Activated CD4-positive, alpha-beta T cell treated with anti-CD3 and anti-CD28 coated beads for 24 hours (primary cell): ENCODE data around the gene PSORS1C2.
"Not testable (repeated sequence)": the region's sequence is repeated elsewhere in the genome, so short reads cannot be mapped to it uniquely, and the experiment has no call there.

ENCODE experiments used
- DNase-seq, 2 donors: peaks; one replicate each; pipeline ENCODE4 v3.0.0-alpha.2; 2020; ENCODE audit warnings: low read depth in 2 of 2

PSORS1C2 gene

GRCh38 chr6:31165986-31166385 is 27.1 kb upstream of the PSORS1C2 start:
- DNase-seq = no peak

DNA sequence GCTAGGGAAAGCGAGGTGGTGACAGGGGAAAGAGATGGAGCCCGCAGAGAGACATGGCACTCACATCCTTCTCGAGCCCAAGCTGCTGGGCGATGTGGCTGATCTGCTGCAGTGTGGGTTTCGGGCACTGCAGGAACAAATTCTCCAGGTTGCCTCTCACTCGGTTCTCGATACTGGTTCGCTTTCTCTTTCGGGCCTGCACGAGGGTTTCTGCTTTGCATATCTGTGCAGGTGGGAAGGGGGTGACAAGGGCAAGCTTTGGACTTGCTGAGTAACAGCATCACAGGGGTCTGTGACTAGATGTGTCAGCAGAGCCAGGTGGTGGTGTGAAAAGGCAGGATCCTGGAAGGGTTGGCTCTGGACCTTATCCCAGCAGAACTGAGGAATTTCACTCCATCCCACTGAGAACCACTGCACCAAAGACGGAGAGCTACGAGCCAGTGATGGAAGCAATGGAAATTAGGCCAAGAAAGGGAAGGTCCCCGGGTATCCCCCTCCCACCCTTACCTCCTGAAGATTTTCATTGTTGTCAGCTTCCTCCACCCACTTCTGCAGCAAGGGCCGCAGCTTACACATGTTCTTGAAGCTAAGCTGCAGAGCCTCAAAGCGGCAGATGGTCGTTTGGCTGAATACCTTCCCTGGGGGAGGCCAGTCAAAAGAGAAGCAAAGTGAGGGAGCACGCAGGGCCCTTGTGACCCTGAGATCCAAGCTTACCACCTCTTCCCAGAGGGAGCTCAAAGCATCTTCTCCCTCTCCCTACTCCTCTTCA is 26.4 kb upstream of the PSORS1C2 start:
- DNase-seq = not testable (repeated sequence)

GRCh38 chr6:31164475-31165063 is 25.7 kb upstream of the PSORS1C2 start:
- DNase-seq = not testable (repeated sequence)

GRCh38 chr6:31163922-31164321 is 25.1 kb upstream of the PSORS1C2 start:
- no peak for DNase-seq

DNA sequence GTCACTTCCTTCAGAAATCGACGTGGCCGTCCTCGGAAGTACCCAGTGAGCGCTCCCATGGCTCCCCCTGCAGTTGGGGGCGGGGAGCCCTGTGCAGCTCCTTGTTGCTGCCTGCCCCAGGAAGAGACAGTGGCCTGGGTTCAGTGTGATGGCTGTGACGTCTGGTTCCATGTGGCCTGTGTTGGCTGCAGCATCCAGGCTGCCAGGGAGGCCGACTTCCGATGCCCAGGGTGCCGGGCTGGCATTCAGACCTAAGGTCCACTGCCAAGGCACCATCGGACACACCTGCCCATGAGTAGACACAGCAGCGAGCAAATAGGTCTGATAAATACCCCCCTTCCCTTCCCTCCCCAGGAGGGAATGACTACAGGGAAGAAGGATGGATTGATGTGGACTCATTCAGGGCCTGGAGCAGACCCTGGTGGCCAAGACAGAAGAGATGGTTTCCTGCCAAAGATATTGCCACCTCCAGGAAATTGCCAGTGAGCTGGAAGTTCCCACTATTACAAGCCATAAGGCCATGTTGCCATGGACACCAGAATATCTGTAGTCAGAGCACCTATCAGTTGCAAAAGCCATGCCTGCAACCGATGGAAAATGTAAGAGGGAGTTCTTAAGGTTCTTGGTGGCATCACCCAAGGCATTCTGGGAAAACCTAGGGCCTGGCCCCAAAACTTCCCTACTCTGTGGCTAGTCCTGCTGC is 23.7 kb upstream of the PSORS1C2 start:
- no peak for DNase-seq

- no peak for DNase-seq
Measured at GRCh38 chr6:31161216-31162126, 22.6 kb upstream of the PSORS1C2 start.

- DNase-seq = peak; percentile 2 to 6
Measured at GRCh38 chr6:31158863-31159855, 20.3 kb upstream of the PSORS1C2 start.

GRCh38 chr6:31158140-31158862 is 19.4 kb upstream of the PSORS1C2 start, which contains the start of gene TCF19:
TCF19 (plus strand) TSS chr6:31158589; CDS start chr6:31159470, 881 bp downstream.
- DNase-seq = peak; percentile 98 to 99

DNA sequence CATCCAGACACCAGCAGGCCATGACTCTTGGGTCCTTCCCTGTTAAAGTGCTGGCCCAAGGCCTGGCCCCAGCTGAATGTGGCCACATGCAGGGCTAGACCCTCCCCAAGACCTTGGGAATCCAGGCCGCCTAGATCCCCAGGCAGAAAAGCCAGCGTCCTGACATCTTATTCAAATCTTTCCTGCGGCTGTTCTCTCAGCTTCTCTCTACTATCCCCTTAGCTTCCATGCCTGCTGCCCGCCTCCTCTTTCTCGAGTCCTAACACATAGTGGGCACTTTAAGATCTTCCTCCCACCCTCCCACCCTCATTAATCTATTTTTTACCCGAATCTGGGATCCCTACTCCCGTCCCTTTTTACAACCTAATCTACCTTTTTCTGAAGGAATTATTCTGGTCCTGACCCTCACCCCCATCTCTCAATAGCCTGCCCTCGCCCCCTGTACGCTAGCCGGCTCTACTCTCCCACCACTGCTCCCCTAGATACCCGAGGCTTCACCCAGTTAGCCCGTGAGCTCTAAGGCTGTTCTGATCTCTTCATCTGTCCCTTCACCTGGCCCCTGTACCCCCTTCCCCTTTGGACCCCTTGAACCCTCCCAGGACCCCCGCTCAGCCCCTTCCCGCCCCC is 18.8 kb upstream of the PSORS1C2 start, which contains the start of gene CCHCR1:
Gene CCHCR1 (minus strand): TSS at position 290 of the 627 bp plus-strand sequence. CDS start 202 bp downstream, at position 88.
- no peak for DNase-seq

DNA sequence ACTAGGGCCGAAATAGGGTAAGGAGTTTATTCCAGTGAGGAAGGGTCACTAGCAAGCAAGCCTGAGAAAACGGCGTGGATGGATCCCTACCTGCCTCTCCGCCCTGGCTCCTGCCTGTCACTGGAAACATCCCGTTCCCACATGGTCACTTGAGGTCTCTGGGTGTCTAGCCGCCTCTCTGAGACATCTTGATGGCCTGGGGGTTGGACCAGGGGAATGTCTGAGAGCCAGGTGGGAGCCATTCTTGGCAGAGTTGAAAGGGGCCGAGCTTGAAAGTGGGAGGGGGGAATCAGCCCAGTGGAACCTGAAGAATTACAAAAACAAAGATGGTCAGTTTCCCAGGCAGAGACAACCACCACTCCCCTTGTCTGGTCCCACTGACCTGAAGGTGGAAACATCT is 17.8 kb upstream of the PSORS1C2 start:
- no peak for DNase-seq

DNA sequence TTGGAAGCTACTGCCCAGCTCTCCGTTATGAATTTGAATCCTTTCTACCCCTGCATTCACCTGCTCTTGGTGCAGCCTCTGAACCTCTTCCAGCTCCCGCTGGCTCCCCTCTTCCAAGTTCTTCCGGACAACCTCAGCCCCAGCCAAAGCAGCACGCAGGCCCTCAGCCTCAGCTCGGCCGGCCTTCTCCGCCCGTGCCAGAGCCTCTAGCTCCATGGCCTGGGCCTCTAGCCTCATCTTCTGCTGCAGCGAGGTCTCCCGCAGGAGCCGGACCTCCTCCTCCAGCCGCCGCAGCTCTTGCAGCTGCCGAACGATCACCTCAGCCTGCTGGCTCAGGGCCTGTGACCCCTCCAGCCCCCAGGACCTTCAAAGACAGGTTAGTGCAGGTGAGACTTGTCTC is 15.6 kb upstream of the PSORS1C2 start:
- no peak for DNase-seq

DNA sequence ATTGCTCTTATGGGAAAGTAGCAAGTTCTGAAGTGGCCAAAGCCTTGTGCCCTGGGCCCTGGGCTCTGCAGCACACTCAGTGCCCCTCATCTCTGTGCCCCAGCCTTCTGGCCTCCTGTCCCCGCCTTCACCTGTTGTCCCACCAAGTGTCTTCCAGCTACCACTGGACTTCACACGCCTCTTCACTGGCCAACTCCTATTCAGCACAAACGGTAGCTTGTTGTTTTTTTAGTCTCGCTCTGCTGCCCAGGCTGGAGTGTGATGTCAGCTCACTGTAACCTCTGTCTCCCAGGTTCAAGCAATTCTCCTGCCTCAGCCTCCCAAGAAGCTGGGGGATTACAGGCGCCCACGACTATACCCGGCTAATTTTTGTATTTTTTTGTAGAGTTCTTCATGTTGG is 13.9 kb upstream of the PSORS1C2 start:
- DNase-seq = no peak

DNA sequence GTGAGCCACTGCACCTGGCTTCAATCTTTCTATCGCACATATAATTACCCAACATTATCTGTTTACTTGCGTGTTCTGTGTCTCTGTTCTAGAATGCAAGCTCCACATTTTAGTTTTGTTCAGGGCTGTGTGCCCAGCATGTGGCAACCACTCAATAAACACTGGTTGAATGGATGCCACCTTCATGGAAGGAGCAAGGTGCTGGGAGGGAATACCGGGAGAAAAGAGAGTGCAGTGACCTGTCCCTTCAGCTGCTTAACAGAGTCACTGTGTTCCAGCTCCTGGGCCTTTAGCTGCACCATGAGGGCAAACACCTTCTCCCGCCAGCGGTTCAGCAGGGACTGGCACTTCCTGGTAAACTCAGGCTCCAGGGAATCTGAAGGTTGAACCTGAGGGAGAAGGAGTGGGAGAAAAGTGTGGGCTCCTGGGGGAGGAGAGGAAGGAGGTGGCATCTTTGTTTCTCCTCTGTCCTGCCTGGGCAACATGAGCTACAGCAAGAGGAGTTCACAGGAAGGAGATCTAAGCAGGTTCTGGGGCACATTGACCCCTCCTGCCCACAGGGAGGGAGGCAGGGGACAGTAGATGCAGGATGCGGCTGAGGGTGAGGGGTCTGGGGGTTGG is 11.1 kb upstream of the PSORS1C2 start:
- no peak for DNase-seq

DNA sequence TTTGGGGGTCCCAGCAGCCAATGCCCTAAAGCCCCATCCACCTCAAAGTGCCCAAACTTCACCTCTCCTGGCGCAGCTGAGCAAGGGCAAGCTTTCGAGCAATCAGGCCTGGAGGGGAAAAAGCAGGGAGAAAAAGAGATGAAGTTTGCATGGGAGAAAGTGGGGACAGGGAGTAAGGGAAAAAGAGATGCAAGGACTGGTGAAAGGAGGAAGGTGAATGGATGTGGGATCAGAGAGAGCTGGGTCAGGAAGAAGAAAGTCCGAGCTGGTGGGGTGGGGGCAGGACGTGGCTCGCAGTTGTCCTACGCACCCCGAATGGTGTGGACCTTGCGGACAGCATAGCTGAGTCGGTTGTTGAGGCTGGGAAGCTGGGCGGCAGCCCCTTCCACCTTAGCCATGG is 6.5 kb upstream of the PSORS1C2 start:
- DNase-seq = no peak

- no peak for DNase-seq
Measured at GRCh38 chr6:31144970-31145340, 6.1 kb upstream of the PSORS1C2 start.

DNA sequence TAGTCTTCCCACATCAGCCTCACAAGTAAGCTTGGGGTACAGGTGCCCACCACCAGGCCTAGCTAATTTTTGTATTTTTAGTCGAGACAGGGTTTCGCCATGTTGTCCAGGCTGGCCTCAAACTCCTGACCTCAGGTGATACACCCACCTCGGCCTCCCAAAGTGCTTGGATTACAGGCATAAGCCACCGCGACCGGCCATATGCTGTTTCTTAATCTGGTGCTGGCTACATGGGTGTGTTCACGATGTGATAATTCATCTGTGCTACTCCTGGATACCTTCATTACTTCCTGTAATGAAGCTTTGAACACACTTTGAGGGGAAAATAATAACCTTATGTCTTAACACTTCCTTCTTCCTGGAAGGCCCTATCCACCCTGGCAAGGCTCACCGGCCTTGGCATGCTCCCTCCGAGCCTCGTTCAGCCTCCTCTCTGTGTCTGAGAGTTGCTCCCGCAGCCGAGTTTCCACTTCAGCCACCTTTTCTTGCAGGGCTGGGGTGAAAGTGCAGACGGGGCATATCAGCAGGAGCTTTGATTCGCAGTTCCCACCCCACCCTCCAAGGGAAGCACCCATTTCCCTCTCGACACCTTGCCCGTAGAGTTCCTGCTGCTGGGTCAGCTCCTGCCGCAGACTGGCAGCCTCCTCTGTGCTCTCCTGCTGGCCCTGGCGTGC is 5.6 kb upstream of the PSORS1C2 start:
- DNase-seq = no peak

DNA sequence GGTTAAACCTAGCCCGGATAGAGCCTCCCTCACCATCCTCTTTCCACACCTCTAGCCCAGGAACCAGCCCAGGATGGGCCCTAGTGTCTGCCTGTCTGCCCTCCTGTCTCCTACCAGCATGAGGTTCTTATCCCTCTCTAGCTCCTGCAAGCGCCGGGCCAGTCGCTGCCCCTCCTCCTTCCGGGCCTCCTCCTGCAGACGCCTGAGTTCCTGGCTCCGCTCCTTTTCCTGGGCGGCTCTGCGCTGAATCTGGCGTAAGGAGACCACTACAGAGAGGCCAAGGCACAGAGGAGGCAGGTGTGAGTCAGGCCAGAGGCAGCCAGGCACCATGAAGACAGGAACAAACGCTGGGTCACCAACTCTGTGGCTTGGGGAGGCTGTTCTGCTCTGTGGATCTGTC is 4.3 kb upstream of the PSORS1C2 start:
- no peak for DNase-seq

GRCh38 chr6:31142361-31142761 is 3.5 kb upstream of the PSORS1C2 start:
- DNase-seq = no peak
